GM12875 (cell line): ENCODE measurements around the gene RBM34.
"Not testable (repeated sequence)": the region's sequence is repeated elsewhere in the genome, so short reads cannot be mapped to it uniquely, and the experiment has no call there.

ENCODE experiments used
- H3K4me3 ChIP-seq: one replicate; pipeline ENCODE4 v1.5.1; 2011; ENCODE audit warnings: low read depth, low read length, control low read depth
- TF ChIP-seq, protein P1 (sequence below): IDR thresholded peaks from 2 replicates; pipeline ENCODE4 v1.5.1; 2011; ENCODE audit warnings: low read depth, mild to moderate bottlenecking, control low read depth, inconsistent platforms, low read length, moderate library complexity, borderline replicate concordance; ENCODE audit not compliant: insufficient read depth

RBM34 gene

GRCh38 chr1:235161685-235162327 lies 756 bp upstream of the RBM34 start:
- TF ChIP-seq, protein P1, sequence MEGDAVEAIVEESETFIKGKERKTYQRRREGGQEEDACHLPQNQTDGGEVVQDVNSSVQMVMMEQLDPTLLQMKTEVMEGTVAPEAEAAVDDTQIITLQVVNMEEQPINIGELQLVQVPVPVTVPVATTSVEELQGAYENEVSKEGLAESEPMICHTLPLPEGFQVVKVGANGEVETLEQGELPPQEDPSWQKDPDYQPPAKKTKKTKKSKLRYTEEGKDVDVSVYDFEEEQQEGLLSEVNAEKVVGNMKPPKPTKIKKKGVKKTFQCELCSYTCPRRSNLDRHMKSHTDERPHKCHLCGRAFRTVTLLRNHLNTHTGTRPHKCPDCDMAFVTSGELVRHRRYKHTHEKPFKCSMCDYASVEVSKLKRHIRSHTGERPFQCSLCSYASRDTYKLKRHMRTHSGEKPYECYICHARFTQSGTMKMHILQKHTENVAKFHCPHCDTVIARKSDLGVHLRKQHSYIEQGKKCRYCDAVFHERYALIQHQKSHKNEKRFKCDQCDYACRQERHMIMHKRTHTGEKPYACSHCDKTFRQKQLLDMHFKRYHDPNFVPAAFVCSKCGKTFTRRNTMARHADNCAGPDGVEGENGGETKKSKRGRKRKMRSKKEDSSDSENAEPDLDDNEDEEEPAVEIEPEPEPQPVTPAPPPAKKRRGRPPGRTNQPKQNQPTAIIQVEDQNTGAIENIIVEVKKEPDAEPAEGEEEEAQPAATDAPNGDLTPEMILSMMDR = no peak
- peak overlapping the region; percentile 96 for H3K4me3 ChIP-seq

- TF ChIP-seq, protein P1 = no peak
- H3K4me3 ChIP-seq = peak overlapping the region; percentile 96
These were observed 580 bp downstream of the RBM34 start for GRCh38 chr1:235160383-235160956.

DNA sequence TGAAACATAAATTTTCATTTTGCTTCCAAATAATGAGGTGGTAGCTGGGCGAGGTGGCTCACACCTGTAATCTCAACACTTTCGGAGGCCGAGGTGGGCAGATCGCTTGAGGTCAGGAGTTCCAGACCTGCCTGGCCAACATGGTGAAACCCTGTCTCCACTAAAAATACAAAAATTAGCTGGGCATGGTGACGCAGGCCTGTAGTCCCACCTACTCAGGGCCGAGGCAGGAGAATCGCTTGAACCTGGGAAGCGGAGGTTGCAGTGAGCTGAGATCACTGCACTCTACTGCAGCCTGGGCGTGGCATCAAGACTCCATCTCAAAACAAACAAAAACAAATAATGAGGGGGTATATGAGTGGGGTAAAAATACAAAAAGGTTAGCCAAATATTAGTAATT lies 1.1 kb downstream of the RBM34 start:
- peak overlapping the region; percentile 96 for H3K4me3 ChIP-seq

GRCh38 chr1:235159284-235159683 lies 1.8 kb downstream of the RBM34 start:
- H3K4me3 ChIP-seq = not testable (repeated sequence)

- no peak overlapping the region for H3K4me3 ChIP-seq
- TF ChIP-seq, protein P1 = no peak
These were observed 2.4 kb downstream of the RBM34 start for GRCh38 chr1:235158680-235159079.

- no peak overlapping the region for H3K4me3 ChIP-seq
- TF ChIP-seq, protein P1 = no peak
These were observed 3.9 kb downstream of the RBM34 start for GRCh38 chr1:235157150-235157549.

- TF ChIP-seq, protein P1 = no peak
- no peak overlapping the region for H3K4me3 ChIP-seq
These were observed 4.3 kb downstream of the RBM34 start for GRCh38 chr1:235156740-235157139.

GRCh38 chr1:235156265-235156664 lies 4.8 kb downstream of the RBM34 start:
- H3K4me3 ChIP-seq = no peak overlapping the region
- TF ChIP-seq, protein P1 = no peak
